IMR-90 (cell line): ENCODE measurements around the gene MYO1C. TPM values are rescaled to one million over a fixed set of nuclear protein-coding genes. Genes with fewer than 3 reads are reported as not detected.

Source experiments
- ATAC-seq: fragments of 200-7000 bp; cut with Tn5 transposase; 2 replicates; pipeline ENCODE4 v1.9.1; 2020; ENCODE audit warnings: low read depth, mild to moderate bottlenecking, moderate library complexity
- BruUV-seq: library from RNA; stranded (reverse); fragments of 400-500 nt; replicated peaks from 2 replicates; lab custom pipeline; 2021; lab: Mats Ljungman, UMichigan
- CTCF ChIA-PET: fragments of 300-600 bp; formaldehyde crosslinking; extraction: SDS; loops from one replicate; lab custom pipeline; 2021; ENCODE audit warnings: antibody characterized with exemption; lab: Yijun Ruan, JAX
- POLR2A ChIA-PET: fragments of 300-600 bp; sonication (Branson Sonifier 250); formaldehyde crosslinking; loops from one replicate; lab custom pipeline; 2022; ENCODE audit warnings: antibody characterized with exemption; ENCODE audit not compliant: unreplicated experiment; lab: Charles Lee
- DNase-seq: peaks from one replicate; pipeline ENCODE4 v3.0.0; 2013
- H2AFZ ChIP-seq: replicated peaks from 2 replicates; pipeline ENCODE3; 2013; ENCODE audit warnings: low read length, mild to moderate bottlenecking; ENCODE audit not compliant: poor library complexity
- H2AK5ac ChIP-seq: 2 replicates; pipeline ENCODE4 v1.6.1; 2013; ENCODE audit warnings: low read depth, low read length, inconsistent platforms
- H2AK9ac ChIP-seq: replicated peaks from 2 replicates; pipeline ENCODE3; 2013; ENCODE audit warnings: mild to moderate bottlenecking, low read depth, low read length, moderate library complexity; ENCODE audit not compliant: poor library complexity
- H2BK120ac ChIP-seq: 2 replicates; pipeline ENCODE4 v1.6.1; 2013; ENCODE audit warnings: low read depth, low read length, inconsistent platforms
- H2BK15ac ChIP-seq: 3 replicates; pipeline ENCODE4 v1.6.1; 2013; ENCODE audit warnings: low read depth, low read length, inconsistent platforms
- H2BK20ac ChIP-seq: 2 replicates; pipeline ENCODE4 v1.6.1; 2013; ENCODE audit warnings: low read depth, mild to moderate bottlenecking, inconsistent platforms, low read length, moderate library complexity
- H2BK5ac ChIP-seq: 2 replicates; pipeline ENCODE4 v1.6.1; 2013; ENCODE audit warnings: mild to moderate bottlenecking, low read depth, low read length, inconsistent platforms; ENCODE audit not compliant: poor library complexity, severe bottlenecking
- H3K14ac ChIP-seq: replicated peaks from 2 replicates; pipeline ENCODE4 v1.6.1; 2013; ENCODE audit warnings: low read depth, low read length, inconsistent platforms
- H3K18ac ChIP-seq: 2 replicates; pipeline ENCODE4 v1.6.1; 2013; ENCODE audit warnings: low read depth, low read length, control low read depth
- H3K23ac ChIP-seq: 2 replicates; pipeline ENCODE4 v1.6.1; 2013; ENCODE audit warnings: low read depth, low read length, inconsistent platforms
- H3K27ac ChIP-seq: 2 replicates; pipeline ENCODE4 v1.5.1; 2013; ENCODE audit warnings: mild to moderate bottlenecking, control low read depth, low read length; ENCODE audit not compliant: insufficient read depth
- H3K27me3 ChIP-seq: 2 replicates; pipeline ENCODE4 v1.6.1; 2013; ENCODE audit warnings: low read length; ENCODE audit not compliant: control insufficient read depth, insufficient read depth
- H3K36me3 ChIP-seq: 2 replicates; pipeline ENCODE4 v1.6.1; 2013; ENCODE audit warnings: low read length, mixed read lengths; ENCODE audit not compliant: control insufficient read depth, insufficient read depth
- H3K4ac ChIP-seq: 2 replicates; pipeline ENCODE4 v1.6.1; 2013; ENCODE audit warnings: low read depth, low read length, inconsistent platforms
- H3K4me1 ChIP-seq: 2 replicates; pipeline ENCODE4 v1.6.1; 2013; ENCODE audit warnings: low read length, mixed read lengths; ENCODE audit not compliant: control insufficient read depth, insufficient read depth
- H3K4me2 ChIP-seq: 2 replicates; pipeline ENCODE4 v1.6.1; 2013; ENCODE audit warnings: low read depth, mild to moderate bottlenecking, control low read depth, low read length, moderate library complexity
- H3K4me3 ChIP-seq: 2 replicates; pipeline ENCODE4 v1.5.1; 2013; ENCODE audit warnings: low read depth, mild to moderate bottlenecking, control low read depth, low read length, moderate library complexity; ENCODE audit not compliant: insufficient read depth
- H3K56ac ChIP-seq: 2 replicates; pipeline ENCODE4 v1.6.1; 2013; ENCODE audit warnings: low read length, inconsistent platforms; ENCODE audit not compliant: insufficient read depth; ENCODE audit errors: extremely low read depth
- H3K79me1 ChIP-seq, 2 experiments: 2 replicates each; pipeline ENCODE4 v1.6.1; 2013; ENCODE audit warnings: low read length in 2 of 2, inconsistent platforms in 1 of 2, low read depth in 1 of 2
- H3K9ac ChIP-seq: 2 replicates; pipeline ENCODE4 v1.6.1; 2013; ENCODE audit warnings: low read depth, low read length, control low read depth
- H3K9me1 ChIP-seq: 2 replicates; pipeline ENCODE4 v1.6.1; 2013; ENCODE audit warnings: low read length, inconsistent platforms; ENCODE audit not compliant: insufficient read depth
- H3K9me3 ChIP-seq: 2 replicates; pipeline ENCODE4 v1.6.1; 2013; ENCODE audit warnings: low read length; ENCODE audit not compliant: control insufficient read depth, insufficient read depth
- H4K20me1 ChIP-seq: 2 replicates; pipeline ENCODE4 v1.6.1; 2013; ENCODE audit warnings: low read length, inconsistent platforms; ENCODE audit not compliant: insufficient read depth
- H4K5ac ChIP-seq: 2 replicates; pipeline ENCODE4 v1.6.1; 2013; ENCODE audit warnings: mild to moderate bottlenecking, low read depth, low read length, control low read depth
- H4K8ac ChIP-seq, 2 experiments: 2 replicates each; pipeline ENCODE4 v1.6.1; 2013; ENCODE audit warnings: low read depth in 2 of 2, low read length in 2 of 2, control low read depth in 1 of 2, inconsistent platforms in 1 of 2
- H4K91ac ChIP-seq: 2 replicates; pipeline ENCODE4 v1.6.1; 2013; ENCODE audit warnings: low read depth, low read length, inconsistent platforms; ENCODE audit not compliant: insufficient read depth
- CHD1 ChIP-seq: IDR thresholded peaks from 2 replicates; pipeline ENCODE4 v1.6.1; 2012; ENCODE audit warnings: low read depth, low read length, improper control_type of control experiment
- ELK1 ChIP-seq: fragments of 150-350 bp; IDR thresholded peaks from 2 replicates; pipeline ENCODE4 v1.6.1; 2016; ENCODE audit warnings: low read depth, mild to moderate bottlenecking, low read length, moderate library complexity, borderline replicate concordance
- MAFK ChIP-seq: IDR thresholded peaks from 2 replicates; pipeline ENCODE4 v1.6.1; 2012; ENCODE audit warnings: low read depth, low read length, improper control_type of control experiment
- MXI1 ChIP-seq: IDR thresholded peaks from 2 replicates; pipeline ENCODE4 v1.6.1; 2012; ENCODE audit warnings: low read depth, mild to moderate bottlenecking, low read length, moderate library complexity, borderline replicate concordance
- POLR2A ChIP-seq: IDR thresholded peaks from 2 replicates; pipeline ENCODE4 v1.6.1; 2012; ENCODE audit warnings: mild to moderate bottlenecking, low read depth, low read length
- RFX5 ChIP-seq: IDR thresholded peaks from 2 replicates; pipeline ENCODE4 v1.8.0; 2012; ENCODE audit warnings: low read depth, mild to moderate bottlenecking, low read length, moderate library complexity
- USF2 ChIP-seq: fragments of 150-350 bp; IDR thresholded peaks from 2 replicates; pipeline ENCODE4 v1.6.1; 2017; ENCODE audit warnings: mild to moderate bottlenecking, antibody characterized with exemption, low read length, low read depth
- WGBS, 2 experiments: methylation state at CpG; one replicate each; pipeline versions ENCODE4 v1.1.5 to v1.1.7; 2013; ENCODE audit warnings: missing lambda C conversion rate in 2 of 2; ENCODE audit not compliant: insufficient read length in 1 of 2; ENCODE audit errors: extremely low coverage in 2 of 2; 5-methylcytosine and 5-hydroxymethylcytosine counted together
- dilution Hi-C: fragments of 300-500 bp; cut with HindIII; formaldehyde crosslinking; loops from one replicate; pipeline ENCODE4 v1.14.3; 2018; ENCODE audit warnings: low sequenced_read_pairs; ENCODE audit not compliant: unreplicated experiment
- in situ Hi-C: fragments of 300-500 bp; cut with MboI; formaldehyde crosslinking; loops from 3 replicates; pipeline ENCODE4 v1.14.3; 2019; ENCODE audit warnings: low sequenced_read_pairs, inconsistent platforms, mixed read lengths
- intact Hi-C: fragments of 100-400 bp; cut with micrococcal nuclease; formaldehyde crosslinking; loops from 2 replicates; pipeline ENCODE4 v1.10.0; 2022
- polyA plus RNA-seq, 3 experiments: library from polyadenylated mRNA; depleted of rRNA; stranded (reverse); fragments of >200 nt; gene quantifications; 2 replicates each; pipeline ENCODE4 v1.2.3, GENCODE V29; 2012; ENCODE audit warnings: low replicate concordance in 1 of 3
- total RNA-seq: library from RNA; depleted of rRNA; stranded (reverse); fragments of >200 nt; gene quantifications from 2 replicates; pipeline ENCODE4 v1.2.3, GENCODE V29; 2012

Gene MYO1C
- total and polyA plus RNA-seq, 2 of the 4 experiments (the other 2 are of a cell fraction) = 162 to 196 TPM

GRCh38 chr17:1494203-1494602 lies 1.7 kb upstream of the MYO1C start:
- Histone ChIP-seq H3K79me1 (peaks cover 7 to 31% of the 10 kb centered on the region in 2 experiments; a peak in 3 of 4 replicates), H4K5ac (no peak overlapping the region), H3K4me2 (no peak overlapping the region), H4K91ac (no peak overlapping the region), H2BK5ac (no peak overlapping the region), H2BK120ac (no peak overlapping the region), H2BK15ac (no peak overlapping the region), H4K8ac (no peak overlapping the region), H3K9ac (no peak overlapping the region), H2AFZ (no peak overlapping the region), H3K14ac (no peak overlapping the region), H3K56ac (no peak overlapping the region), H3K4ac (no peak overlapping the region), H3K9me3 (no peaks in the 10 kb centered on the region), H2AK9ac (peak overlapping the region; percentile 70), H4K20me1 (peaks cover 3% of the 10 kb centered on the region; the same call in 1 of the 2 replicates), H3K4me1 (peaks cover 13% of the 10 kb centered on the region), H2AK5ac (no peak overlapping the region), H3K23ac (no peak overlapping the region), H3K18ac (no peak overlapping the region), H3K36me3 (peaks cover 14% of the 10 kb centered on the region), H2BK20ac (no peak overlapping the region), H3K27me3 (no peaks in the 10 kb centered on the region), H3K9me1 (peaks cover 14% of the 10 kb centered on the region; the same call in 1 of the 2 replicates), H3K27ac (no peak overlapping the region), H3K4me3 (no peak overlapping the region)
- ATAC-seq = no peak
- WGBS, 2 experiments = 100% methylated on average over 2 of the region's 7 CpGs; no CpG with 5 or more reads in 1 of the 2 experiments
- no TSS peak for BruUV-seq
- ChIA-PET POLR2A (no interaction called here), CTCF (no interaction called here)
- DNase-seq = no peak
- dilution Hi-C loops = no loop called here
- TF ChIP-seq ELK1 = no peak
- no peak for TF ChIP-seq MAFK
- TF ChIP-seq MXI1 = no peak
- TF ChIP-seq CHD1 = no peak
- no peak for TF ChIP-seq USF2
- no peak for TF ChIP-seq POLR2A
- TF ChIP-seq RFX5 = no peak
- intact Hi-C loops = no loop called here
- in situ Hi-C loops = no loop called here
